GM12891 (cell line): ENCODE data around the gene BCO1.

ENCODE experiments used
- PAX5 ChIP-seq: IDR thresholded peaks from 2 replicates; pipeline ENCODE4 v1.6.1; 2011; ENCODE audit warnings: low read length, moderate library complexity, mild to moderate bottlenecking; ENCODE audit not compliant: insufficient read depth, severe bottlenecking
- POLR2A ChIP-seq: IDR thresholded peaks from 2 replicates; pipeline ENCODE4 v1.6.1; 2011; ENCODE audit warnings: low read depth, low read length, control low read depth
- POLR2AphosphoS5 ChIP-seq: IDR thresholded peaks from 2 replicates; pipeline ENCODE4 v1.6.1; 2011; ENCODE audit warnings: low read depth, low read length, control low read depth
- SPI1 ChIP-seq: IDR thresholded peaks from 2 replicates; pipeline ENCODE4 v1.6.1; 2011; ENCODE audit warnings: low read depth, low read length, control low read depth
- TAF1 ChIP-seq: IDR thresholded peaks from 2 replicates; pipeline ENCODE4 v1.6.1; 2011; ENCODE audit warnings: low read depth, low read length, control low read depth

DNA sequence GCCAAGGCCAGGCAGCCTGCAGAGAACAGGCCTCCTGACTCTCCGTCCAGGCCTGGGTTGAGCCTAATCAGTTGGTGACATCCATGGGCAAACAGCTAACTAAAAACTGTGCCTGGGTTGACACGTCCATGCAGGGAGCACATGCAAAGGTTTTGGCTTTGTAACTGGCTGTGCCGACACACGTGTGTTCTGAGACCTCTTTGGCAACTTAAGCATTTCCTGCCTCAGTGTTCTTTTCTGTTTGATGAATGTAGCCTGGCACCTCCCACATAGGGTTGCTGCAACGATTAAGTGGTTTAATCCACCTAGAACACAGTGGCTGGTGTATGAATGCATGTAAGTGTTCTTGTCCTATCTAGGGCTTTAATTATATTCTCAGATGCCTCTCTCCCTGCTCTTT lies 3.2 kb downstream of the BCO1 start:
- TF ChIP-seq PAX5 (no peak), POLR2A (no peak), POLR2AphosphoS5 (no peak), TAF1 (no peak), SPI1 (no peak)
